Fibroblast of villous mesenchyme (primary cell): ENCODE results near the gene RAD51B. TPM values are rescaled to one million over a fixed set of nuclear protein-coding genes. Genes with fewer than 3 reads are reported as not detected.

ENCODE experiments used
- DNase-seq: peaks from one replicate; pipeline ENCODE4 v3.0.0-alpha.2; 2010; ENCODE audit warnings: low read depth
- H3K4me3 ChIP-seq: 2 replicates; pipeline ENCODE4 v1.5.1; 2011; ENCODE audit warnings: low read depth, mild to moderate bottlenecking, low read length
- CTCF ChIP-seq: IDR thresholded peaks from 2 replicates; pipeline ENCODE4 v1.5.1; 2012; ENCODE audit warnings: low read depth, mild to moderate bottlenecking, low read length; ENCODE audit not compliant: insufficient read depth
- total RNA-seq: library from RNA; depleted of rRNA; stranded (reverse); fragments of >200 nt; gene quantifications from 2 replicates; pipeline ENCODE4 v1.2.3, GENCODE V29; 2012

RAD51B gene
- total RNA-seq, 1 donor = 22.0 TPM

DNA sequence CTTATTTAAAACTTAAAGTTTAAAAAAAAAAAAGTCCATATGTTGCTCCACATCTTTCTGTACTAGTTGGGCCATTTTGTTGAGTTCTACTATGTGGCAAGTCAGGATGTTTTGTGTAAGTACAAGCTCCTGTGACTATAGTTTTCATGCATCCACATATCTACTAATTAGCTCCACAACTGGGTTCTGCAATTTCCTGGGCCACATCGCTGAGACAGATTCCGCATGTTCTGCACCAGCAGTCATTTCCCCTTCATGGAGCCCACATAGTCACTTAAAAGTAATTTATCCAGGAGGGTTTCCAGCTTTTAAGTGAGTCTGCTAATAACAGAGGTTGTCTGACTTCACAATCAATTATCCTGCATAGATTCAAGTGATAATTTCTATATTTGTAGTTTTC is 511.8 kb downstream of the RAD51B start:
- no peak overlapping the region for H3K4me3 ChIP-seq
- no peak for DNase-seq
- TF ChIP-seq CTCF = no peak

DNA sequence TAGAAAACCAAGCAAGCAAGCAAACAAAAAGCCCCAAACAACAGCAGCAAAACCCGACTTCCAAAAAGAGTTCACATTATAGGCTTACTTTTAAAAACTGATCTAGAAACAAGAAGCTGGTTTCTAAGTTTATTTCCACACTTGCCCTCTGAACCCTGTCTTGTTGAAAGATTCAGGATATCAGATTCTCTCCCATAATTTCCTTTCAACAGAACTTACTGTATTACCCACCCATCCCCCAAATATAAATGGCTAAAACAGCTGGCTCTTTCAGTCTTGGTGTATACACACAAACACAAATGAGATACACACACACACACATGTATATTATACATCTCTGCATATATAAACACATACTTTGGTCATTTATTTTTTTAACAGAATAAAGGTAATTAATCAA is 512.4 kb downstream of the RAD51B start:
- no peak for TF ChIP-seq CTCF
- no peak overlapping the region for H3K4me3 ChIP-seq
- no peak for DNase-seq

- TF ChIP-seq CTCF = no peak
- no peak overlapping the region for H3K4me3 ChIP-seq
- no peak for DNase-seq
Measured at GRCh38 chr14:68333262-68333661, 513.7 kb downstream of the RAD51B start.

DNA sequence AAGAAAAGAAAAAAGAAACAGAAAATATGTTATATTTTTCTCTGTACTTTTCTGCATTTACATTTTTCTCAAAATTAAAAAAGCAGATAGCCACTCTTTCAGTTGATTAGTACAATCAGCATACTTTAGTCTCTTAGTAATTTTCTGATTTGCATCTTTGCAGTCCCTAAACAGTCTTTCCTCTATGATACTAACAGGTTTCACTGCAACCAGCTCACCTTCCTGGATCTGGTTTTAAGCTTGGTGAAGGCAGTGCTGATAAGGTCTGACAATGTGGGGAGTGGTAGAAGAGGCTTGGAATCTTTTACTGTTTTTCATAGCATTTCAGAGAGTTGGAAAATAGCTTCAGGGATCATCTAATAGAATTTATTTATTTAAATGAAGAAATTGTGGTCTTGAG is 515.7 kb downstream of the RAD51B start:
- H3K4me3 ChIP-seq = no peak overlapping the region
- no peak for TF ChIP-seq CTCF
- DNase-seq = no peak

DNA sequence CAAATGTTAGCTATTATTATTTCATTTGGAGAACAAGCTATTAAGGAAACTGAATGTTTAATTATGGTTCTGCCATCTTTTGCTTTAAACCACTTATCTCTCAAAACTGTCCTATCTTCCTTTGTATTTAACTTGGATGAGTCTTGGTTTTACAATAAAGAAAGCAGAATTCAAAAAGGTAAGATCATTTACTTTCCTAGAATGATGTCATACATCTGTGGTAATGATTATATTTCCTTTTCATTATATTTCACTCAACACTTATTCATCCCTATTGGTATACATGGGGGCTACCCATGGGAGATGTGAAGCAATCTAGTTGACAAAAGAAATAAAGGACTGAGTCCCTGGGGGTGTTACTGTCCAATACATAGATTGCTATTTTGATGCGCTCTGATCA is 516.6 kb downstream of the RAD51B start:
- no peak overlapping the region for H3K4me3 ChIP-seq
- TF ChIP-seq CTCF = no peak
- no peak for DNase-seq

GRCh38 chr14:68337279-68337678 is 517.7 kb downstream of the RAD51B start:
- no peak for DNase-seq
- TF ChIP-seq CTCF = no peak
- H3K4me3 ChIP-seq = no peak overlapping the region

DNA sequence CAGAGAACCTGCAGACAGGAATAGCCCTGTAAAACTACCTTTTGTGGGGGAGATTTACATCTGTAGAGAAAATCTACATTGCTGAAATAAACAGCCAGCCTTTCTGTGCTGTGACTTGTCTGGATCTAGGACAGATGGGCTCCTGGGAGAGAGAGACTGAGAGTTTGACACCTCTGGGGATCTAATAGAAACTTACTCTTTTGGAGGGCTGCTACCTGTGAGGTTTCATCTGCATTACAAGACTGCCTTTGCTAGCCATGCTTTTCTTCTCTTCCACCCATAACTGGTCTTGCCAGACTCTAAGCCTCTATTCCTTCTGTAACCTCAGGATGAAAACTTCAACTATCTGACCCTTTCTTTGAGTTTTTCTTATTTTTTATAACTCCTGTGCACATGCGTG is 520.7 kb downstream of the RAD51B start:
- DNase-seq = no peak
- no peak overlapping the region for H3K4me3 ChIP-seq
- TF ChIP-seq CTCF = no peak
